ENCODE results near the gene AQP7.

AQP7 gene

GRCh38 chr9:33418090-33418489 is 15.7 kb upstream of the AQP7 start:
- no peak for TF ChIP-seq CSRNP3 (CRISPR knock-in tag; IDR thresholded peaks at IDR 0.05)
- TF ChIP-seq POU6F1 (CRISPR knock-in tag; IDR thresholded peaks at IDR 0.05; ENCODE audit: borderline replicate concordance, low read depth), result no peak
- TF ChIP-seq ARNTL (CRISPR knock-in tag; IDR thresholded peaks at IDR 0.05; ENCODE audit: borderline replicate concordance, low read depth), result no peak
- TF ChIP-seq ISL1 (CRISPR knock-in tag; IDR thresholded peaks at IDR 0.05), result no peak
- TF ChIP-seq PATZ1 (CRISPR knock-in tag; IDR thresholded peaks at IDR 0.05; ENCODE audit: borderline replicate concordance), result no peak
- no peak for TF ChIP-seq ZFP30 (CRISPR knock-in tag; IDR thresholded peaks at IDR 0.05)
- TF ChIP-seq TOX (CRISPR knock-in tag; IDR thresholded peaks at IDR 0.05; ENCODE audit: borderline replicate concordance), result no peak
- no peak for TF ChIP-seq OSR1 (CRISPR knock-in tag; IDR thresholded peaks at IDR 0.05)
- no peak for TF ChIP-seq ZC3H10 (CRISPR knock-in tag; IDR thresholded peaks at IDR 0.05)
- TF ChIP-seq CSDC2 (CRISPR knock-in tag; IDR thresholded peaks at IDR 0.05), result no peak
- no peak for TF ChIP-seq SNAI2 (CRISPR knock-in tag; IDR thresholded peaks at IDR 0.05)
- no peak for TF ChIP-seq ZNF70 (CRISPR knock-in tag; IDR thresholded peaks at IDR 0.05)
- TF ChIP-seq PPARA (CRISPR knock-in tag; IDR thresholded peaks at IDR 0.05; ENCODE audit: borderline replicate concordance), result no peak
- no peak for TF ChIP-seq ZNF8 (CRISPR knock-in tag; IDR thresholded peaks at IDR 0.05)
- TF ChIP-seq RARB (CRISPR knock-in tag; IDR thresholded peaks at IDR 0.05), result no peak
- no peak for TF ChIP-seq TSHZ2 (CRISPR knock-in tag; IDR thresholded peaks at IDR 0.05)
- TF ChIP-seq ESRRG (CRISPR knock-in tag; IDR thresholded peaks at IDR 0.05), result no peak
- ATAC-seq, result no peak

GRCh38 chr9:33416996-33417395 is 14.6 kb upstream of the AQP7 start:
- ATAC-seq, result no peak
- no peak for TF ChIP-seq ZNF565 (CRISPR knock-in tag; conservative IDR thresholded peaks at IDR 0.05; ENCODE audit: low read depth)
- no peak for TF ChIP-seq TOX (CRISPR knock-in tag; IDR thresholded peaks at IDR 0.05; ENCODE audit: borderline replicate concordance)
- TF ChIP-seq PATZ1 (CRISPR knock-in tag; IDR thresholded peaks at IDR 0.05; ENCODE audit: borderline replicate concordance), result no peak
- no peak for TF ChIP-seq CREB5 (CRISPR knock-in tag; IDR thresholded peaks at IDR 0.05; ENCODE audit: low read depth)
- no peak for TF ChIP-seq POU6F1 (CRISPR knock-in tag; IDR thresholded peaks at IDR 0.05; ENCODE audit: borderline replicate concordance, low read depth)
- TF ChIP-seq TSHZ2 (CRISPR knock-in tag; IDR thresholded peaks at IDR 0.05), result no peak
- no peak for TF ChIP-seq OSR1 (CRISPR knock-in tag; IDR thresholded peaks at IDR 0.05)
- no peak for TF ChIP-seq SNAI2 (CRISPR knock-in tag; IDR thresholded peaks at IDR 0.05)
- TF ChIP-seq CSDC2 (CRISPR knock-in tag; IDR thresholded peaks at IDR 0.05), result no peak
- no peak for TF ChIP-seq GLIS3 (CRISPR knock-in tag; IDR thresholded peaks at IDR 0.05)
- TF ChIP-seq ARNTL (CRISPR knock-in tag; IDR thresholded peaks at IDR 0.05; ENCODE audit: borderline replicate concordance, low read depth), result no peak
- TF ChIP-seq ISL1 (CRISPR knock-in tag; IDR thresholded peaks at IDR 0.05), result no peak
- TF ChIP-seq BACH2 (CRISPR knock-in tag; IDR thresholded peaks at IDR 0.05; ENCODE audit: borderline replicate concordance), result no peak
- TF ChIP-seq ZNF70 (CRISPR knock-in tag; IDR thresholded peaks at IDR 0.05), result no peak
- TF ChIP-seq CSRNP3 (CRISPR knock-in tag; IDR thresholded peaks at IDR 0.05), result no peak
